ENCODE measurements around the gene ISL2.
A peak's percentile ranks its signal among the peaks of the same experiment; 100 is the strongest.

Gene ISL2

GRCh38 chr15:76376816-76377215 lies 40.2 kb downstream of the ISL2 start:
- DNase-seq (ENCODE audit: low read depth) = no peak

GRCh38 chr15:76377217-76377616 lies 40.6 kb downstream of the ISL2 start:
- DNase-seq (ENCODE audit: low read depth) = no peak

DNA sequence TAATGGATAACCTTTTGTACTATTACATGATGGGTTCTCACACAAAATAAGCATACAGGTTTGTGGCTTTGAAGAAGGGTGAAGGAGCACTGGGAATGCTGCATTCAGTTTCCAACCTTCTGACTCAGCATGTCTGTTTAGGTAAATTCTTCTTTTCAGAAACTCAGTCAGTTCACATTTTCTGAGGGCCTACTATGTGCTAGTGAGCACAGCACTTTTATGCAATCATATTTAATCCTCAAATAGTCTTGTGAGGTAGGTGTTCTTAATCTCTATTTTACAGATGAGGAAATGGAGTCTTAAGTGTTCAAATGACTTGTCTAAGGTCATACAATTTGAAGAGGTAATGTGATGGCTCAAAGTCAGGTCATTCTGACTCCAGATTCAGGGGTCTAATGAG lies 41.2 kb downstream of the ISL2 start:
- no peak for DNase-seq (ENCODE audit: low read depth)

- DNase-seq (ENCODE audit: low read depth) = no peak
These were observed 42.1 kb downstream of the ISL2 start for GRCh38 chr15:76378691-76379090.

DNA sequence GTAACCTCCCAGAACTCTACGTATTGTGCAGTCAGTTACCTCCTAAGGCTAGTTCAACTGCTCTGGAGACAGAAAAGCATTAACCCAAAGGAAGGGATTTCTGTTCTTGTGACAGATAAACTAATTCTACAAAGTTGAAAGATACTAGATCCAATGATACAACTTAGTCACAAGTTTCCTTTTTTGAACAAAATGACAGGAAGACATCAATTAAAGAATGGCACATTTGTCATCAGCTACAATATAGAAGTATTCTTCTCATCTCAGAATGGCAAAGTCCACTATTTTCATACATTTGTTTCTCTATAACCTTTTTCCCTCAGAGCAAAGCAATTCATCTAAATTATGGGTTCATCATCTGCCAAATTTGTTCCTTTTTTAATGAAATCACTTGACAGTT lies 43.7 kb downstream of the ISL2 start:
- DNase-seq (ENCODE audit: low read depth) = peak; percentile 20

DNA sequence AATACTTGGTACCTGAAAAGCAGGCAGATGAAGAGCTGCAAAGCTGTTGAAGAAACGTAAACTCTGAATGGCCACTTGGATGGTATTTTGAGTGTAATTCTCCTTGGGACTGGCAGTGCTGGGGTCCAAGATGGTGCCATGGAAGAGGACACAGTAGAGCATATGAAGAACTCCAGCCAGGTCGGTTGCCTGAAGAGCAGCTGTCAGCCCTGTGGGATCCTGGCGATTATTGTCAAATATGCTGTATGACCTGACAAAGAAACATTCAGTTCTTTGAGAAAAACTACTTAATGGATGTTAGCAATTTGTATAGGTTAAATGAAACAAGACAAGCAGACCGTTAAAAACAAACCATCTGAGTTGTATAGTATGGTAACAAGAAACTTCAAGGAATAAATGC lies 44.8 kb downstream of the ISL2 start:
- DNase-seq (ENCODE audit: low read depth) = no peak

GRCh38 chr15:76382987-76383728 lies 46.6 kb downstream of the ISL2 start:
- no peak for DNase-seq (ENCODE audit: low read depth)

DNA sequence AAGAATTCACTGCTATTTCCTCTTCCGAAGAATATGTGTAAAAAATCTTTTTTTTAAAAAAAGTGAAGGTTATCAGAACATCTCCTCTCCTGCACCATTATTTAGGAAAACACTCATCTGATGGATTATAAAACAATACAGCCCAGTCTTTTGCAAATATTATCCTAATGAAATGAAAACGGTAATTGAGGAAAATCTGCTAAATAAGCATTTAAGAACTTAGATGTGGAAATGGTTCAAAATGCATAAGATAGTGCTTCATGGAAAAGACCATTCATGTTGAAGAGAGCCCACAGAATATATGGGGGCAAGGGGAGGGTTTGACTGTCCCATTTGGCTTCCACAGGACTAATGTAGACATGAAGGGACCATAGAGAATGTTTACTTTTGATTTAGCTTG lies 47.8 kb downstream of the ISL2 start:
- DNase-seq (ENCODE audit: low read depth) = no peak

DNA sequence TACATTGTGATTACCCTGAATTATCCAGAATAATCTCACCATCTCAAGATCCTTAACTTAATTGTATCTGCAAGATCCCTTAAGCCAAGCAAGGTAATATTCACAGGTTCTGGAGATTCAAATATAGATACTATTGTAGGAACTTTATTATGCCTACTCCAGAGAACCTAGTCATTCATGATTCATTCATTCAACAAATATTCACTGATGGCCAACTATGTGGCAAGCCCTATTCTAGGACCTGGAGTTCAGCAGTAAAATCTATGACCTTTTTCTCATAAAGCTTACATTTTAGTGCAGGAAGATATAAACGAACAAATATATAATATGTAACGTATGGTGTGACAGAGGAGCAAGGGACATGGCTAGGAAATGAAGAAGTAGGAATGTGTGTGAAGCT lies 49.6 kb downstream of the ISL2 start:
- peak; percentile 36 for DNase-seq (ENCODE audit: low read depth)

DNA sequence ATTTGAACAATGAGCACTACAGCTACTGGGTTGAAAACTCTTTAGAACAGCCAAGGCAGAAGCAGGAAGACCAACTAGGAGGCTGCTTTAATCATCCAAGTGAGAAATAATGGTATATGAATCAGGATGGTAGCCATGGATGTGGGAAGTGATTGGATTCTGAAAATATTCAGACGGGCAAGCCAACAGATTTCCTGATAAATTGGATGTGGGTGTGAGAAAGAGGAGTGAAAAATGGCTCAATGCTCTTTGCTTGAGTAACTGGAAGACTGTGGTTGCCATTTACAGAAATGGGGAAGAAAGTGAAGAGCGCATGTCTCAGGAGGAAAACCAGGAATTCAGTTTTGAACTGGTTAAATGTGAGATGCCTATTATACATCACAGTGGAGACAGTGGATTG lies 50.4 kb downstream of the ISL2 start:
- DNase-seq (ENCODE audit: low read depth) = no peak

- DNase-seq (ENCODE audit: low read depth) = no peak
These were observed 54.0 kb downstream of the ISL2 start for GRCh38 chr15:76390571-76390970.

- DNase-seq (ENCODE audit: low read depth) = no peak
These were observed 54.7 kb downstream of the ISL2 start for GRCh38 chr15:76391309-76391708.

- peak; percentile 42 for DNase-seq (ENCODE audit: low read depth)
These were observed 55.3 kb downstream of the ISL2 start for GRCh38 chr15:76391847-76392246.

All from EH (cell line).